Measurements from ENCODE around the gene FBXO44. TPM values are rescaled to one million over a fixed set of nuclear protein-coding genes. Genes with fewer than 3 reads are reported as not detected.
"Not testable (repeated sequence)": the region's sequence is repeated elsewhere in the genome, so short reads cannot be mapped to it uniquely, and the experiment has no call there.

FBXO44 gene
- polyA plus RNA-seq = 10 to 100 TPM; 11.0 to 32.4 (median 27.8) TPM
- long read RNA-seq, donor 1 = 0 reads
- long read RNA-seq, donor 2 = 0 reads
- long read RNA-seq, donor 3, partial matches to known transcripts = 10 of 10 reads
- long read RNA-seq, donor 3, other reads (novel, unspliced or antisense) = 0 of 10 reads
- long read RNA-seq, donor 4 = 0 reads
- long read RNA-seq, donor 5, partial matches to known transcripts = 0 of 1 reads
- long read RNA-seq, donor 5, other reads (novel, unspliced or antisense) = 0 of 1 reads
- long read RNA-seq, donor 6, partial matches to known transcripts = 0 of 1 reads
- long read RNA-seq, donor 6, other reads (novel, unspliced or antisense) = 0 of 1 reads
- long read RNA-seq, donor 7 = 0 reads
- long read RNA-seq, donor 8 = 0 reads
- long read RNA-seq, donor 9 = 0 reads
- long read RNA-seq, donor 10, partial matches to known transcripts = 0 of 3 reads
- long read RNA-seq, donor 10, other reads (novel, unspliced or antisense) = 0 of 3 reads

GRCh38 chr1:11654137-11654938 lies at the start of gene FBXO44, which contains the start of gene FBXO2:
FBXO44 (plus strand) TSS chr1:11654877; CDS start chr1:11655836, 959 bp downstream.
FBXO2 (minus strand) TSS chr1:11654429; CDS start chr1:11654340, 89 bp downstream.
- H3K27ac ChIP-seq (ENCODE audit: low read depth in 1 of 3, low read length in 2 of 3) = peak within 1 kb of the TSS; percentile 53 to 95 (median 76)

GRCh38 chr1:11606775-11607174 lies 47.9 kb upstream of the FBXO44 start:
- H3K4me1 ChIP-seq (ENCODE audit: control insufficient read depth in 3 of 3, insufficient read depth in 2 of 3, low read depth in 1 of 3, low read length in 2 of 3) = no peaks in the 10 kb centered on the region
- no peaks in the 10 kb centered on the region for H3K9me3 ChIP-seq (ENCODE audit: control insufficient read depth in 2 of 2, insufficient read depth in 1 of 2, low read depth in 1 of 2, low read length in 1 of 2)
- no peak for DNase-seq
- no peaks in the 10 kb centered on the region for H3K27me3 ChIP-seq (ENCODE audit: control insufficient read depth in 3 of 3, insufficient read depth in 3 of 3, low read length in 3 of 3)
- no peak overlapping the region for H3K4me3 ChIP-seq (ENCODE audit: low read depth in 1 of 3, low read length in 3 of 3)
- 80 to 83% (median 81%) methylated on average over 6 of the region's 6 CpGs for WGBS, 3 donors
- no peak for FAIRE-seq
- H3K36me3 ChIP-seq (ENCODE audit: control insufficient read depth in 3 of 3, insufficient read depth in 2 of 3, low read depth in 1 of 3, low read length in 3 of 3) = no peaks in the 10 kb centered on the region
- no peak overlapping the region for H3K27ac ChIP-seq (ENCODE audit: low read depth in 1 of 3, low read length in 2 of 3)

More at GRCh38 chr1:11654137-11654938, at the start of gene FBXO44, which contains the start of gene FBXO2:
- FAIRE-seq (no peak), DNase-seq (peak; percentile 58 to 81)
- Histone ChIP-seq H3K9me3 (ENCODE audit: control insufficient read depth in 2 of 2, insufficient read depth in 1 of 2, low read depth in 1 of 2, low read length in 1 of 2) (no peaks in the 10 kb centered on the region), H3K36me3 (ENCODE audit: control insufficient read depth in 3 of 3, insufficient read depth in 2 of 3, low read depth in 1 of 3, low read length in 3 of 3) (peaks cover 0 to 34% (median 0%) of the 10 kb centered on the region in 3 donors), H3K27me3 (ENCODE audit: control insufficient read depth in 3 of 3, insufficient read depth in 3 of 3, low read length in 3 of 3) (peaks cover 0 to 15% (median 0%) of the 10 kb centered on the region in 3 donors), H3K4me3 (ENCODE audit: low read depth in 1 of 3, low read length in 3 of 3) (peak within 1 kb of the TSS; percentile 52 to 75 (median 71)), H3K4me1 (ENCODE audit: control insufficient read depth in 3 of 3, insufficient read depth in 2 of 3, low read depth in 1 of 3, low read length in 2 of 3) (peaks cover 0 to 44% (median 7%) of the 10 kb centered on the region in 3 donors)
- 2 to 4% (median 3%) methylated on average over 46 to 94 of the region's 94 CpGs for WGBS, 3 donors

- 94 to 95% (median 95%) methylated on average over 22 to 32 of the region's 37 CpGs for WGBS, 3 donors
- H3K4me3 ChIP-seq (ENCODE audit: low read depth in 1 of 3, low read length in 3 of 3); H3K27me3 ChIP-seq (ENCODE audit: control insufficient read depth in 3 of 3, insufficient read depth in 3 of 3, low read length in 3 of 3); H3K4me1 ChIP-seq (ENCODE audit: control insufficient read depth in 3 of 3, insufficient read depth in 2 of 3, low read depth in 1 of 3, low read length in 2 of 3); DNase-seq; H3K27ac ChIP-seq (ENCODE audit: low read depth in 1 of 3, low read length in 2 of 3); H3K36me3 ChIP-seq (ENCODE audit: control insufficient read depth in 3 of 3, insufficient read depth in 2 of 3, low read depth in 1 of 3, low read length in 3 of 3); FAIRE-seq; H3K9me3 ChIP-seq (ENCODE audit: control insufficient read depth in 2 of 2, insufficient read depth in 1 of 2, low read depth in 1 of 2, low read length in 1 of 2): not testable (repeated sequence)
Observed at GRCh38 chr1:11608596-11609130, 46.0 kb upstream of the FBXO44 start.

GRCh38 chr1:11609378-11609777 lies 45.3 kb upstream of the FBXO44 start:
- FAIRE-seq = not testable (repeated sequence)

GRCh38 chr1:11610629-11611180 lies 44.0 kb upstream of the FBXO44 start:
- H3K27ac ChIP-seq (ENCODE audit: low read depth in 1 of 3, low read length in 2 of 3) = no peak overlapping the region
- no peaks in the 10 kb centered on the region for H3K9me3 ChIP-seq (ENCODE audit: control insufficient read depth in 2 of 2, insufficient read depth in 1 of 2, low read depth in 1 of 2, low read length in 1 of 2)
- DNase-seq (no peak), FAIRE-seq (no peak)
- no peaks in the 10 kb centered on the region for H3K36me3 ChIP-seq (ENCODE audit: control insufficient read depth in 3 of 3, insufficient read depth in 2 of 3, low read depth in 1 of 3, low read length in 3 of 3)
- H3K27me3 ChIP-seq (ENCODE audit: control insufficient read depth in 3 of 3, insufficient read depth in 3 of 3, low read length in 3 of 3) = peaks cover 0 to 3% (median 0%) of the 10 kb centered on the region in 3 donors
- no peaks in the 10 kb centered on the region for H3K4me1 ChIP-seq (ENCODE audit: control insufficient read depth in 3 of 3, insufficient read depth in 2 of 3, low read depth in 1 of 3, low read length in 2 of 3)
- WGBS, 3 donors = 60 to 63% (median 63%) methylated on average over 6 of the region's 6 CpGs
- no peak overlapping the region for H3K4me3 ChIP-seq (ENCODE audit: low read depth in 1 of 3, low read length in 3 of 3)

More at GRCh38 chr1:11609378-11609777, 45.3 kb upstream of the FBXO44 start:
- H3K36me3 ChIP-seq (ENCODE audit: control insufficient read depth in 3 of 3, insufficient read depth in 2 of 3, low read depth in 1 of 3, low read length in 3 of 3); H3K27me3 ChIP-seq (ENCODE audit: control insufficient read depth in 3 of 3, insufficient read depth in 3 of 3, low read length in 3 of 3); H3K9me3 ChIP-seq (ENCODE audit: control insufficient read depth in 2 of 2, insufficient read depth in 1 of 2, low read depth in 1 of 2, low read length in 1 of 2); H3K27ac ChIP-seq (ENCODE audit: low read depth in 1 of 3, low read length in 2 of 3); H3K4me1 ChIP-seq (ENCODE audit: control insufficient read depth in 3 of 3, insufficient read depth in 2 of 3, low read depth in 1 of 3, low read length in 2 of 3); H3K4me3 ChIP-seq (ENCODE audit: low read depth in 1 of 3, low read length in 3 of 3); DNase-seq: not testable (repeated sequence)
- WGBS, 3 donors = 71 to 76% (median 75%) methylated on average over 9 to 13 of the region's 13 CpGs

GRCh38 chr1:11611638-11612327 lies 42.9 kb upstream of the FBXO44 start:
- Histone ChIP-seq H3K4me3 (ENCODE audit: low read depth in 1 of 3, low read length in 3 of 3) (no peak overlapping the region), H3K27me3 (ENCODE audit: control insufficient read depth in 3 of 3, insufficient read depth in 3 of 3, low read length in 3 of 3) (peaks cover 0 to 3% (median 0%) of the 10 kb centered on the region in 3 donors), H3K9me3 (ENCODE audit: control insufficient read depth in 2 of 2, insufficient read depth in 1 of 2, low read depth in 1 of 2, low read length in 1 of 2) (no peaks in the 10 kb centered on the region), H3K27ac (ENCODE audit: low read depth in 1 of 3, low read length in 2 of 3) (no peak overlapping the region), H3K4me1 (ENCODE audit: control insufficient read depth in 3 of 3, insufficient read depth in 2 of 3, low read depth in 1 of 3, low read length in 2 of 3) (no peaks in the 10 kb centered on the region), H3K36me3 (ENCODE audit: control insufficient read depth in 3 of 3, insufficient read depth in 2 of 3, low read depth in 1 of 3, low read length in 3 of 3) (no peaks in the 10 kb centered on the region)
- no peak for DNase-seq
- FAIRE-seq = no peak
- 34 to 43% (median 40%) methylated on average over 7 of the region's 7 CpGs for WGBS, 3 donors

GRCh38 chr1:11613347-11613746 lies 41.3 kb upstream of the FBXO44 start:
- Histone ChIP-seq H3K4me3 (ENCODE audit: low read depth in 1 of 3, low read length in 3 of 3) (no peak overlapping the region), H3K4me1 (ENCODE audit: control insufficient read depth in 3 of 3, insufficient read depth in 2 of 3, low read depth in 1 of 3, low read length in 2 of 3) (no peaks in the 10 kb centered on the region), H3K9me3 (ENCODE audit: control insufficient read depth in 2 of 2, insufficient read depth in 1 of 2, low read depth in 1 of 2, low read length in 1 of 2) (no peaks in the 10 kb centered on the region), H3K27ac (ENCODE audit: low read depth in 1 of 3, low read length in 2 of 3) (no peak overlapping the region), H3K36me3 (ENCODE audit: control insufficient read depth in 3 of 3, insufficient read depth in 2 of 3, low read depth in 1 of 3, low read length in 3 of 3) (no peaks in the 10 kb centered on the region), H3K27me3 (ENCODE audit: control insufficient read depth in 3 of 3, insufficient read depth in 3 of 3, low read length in 3 of 3) (peaks cover 0 to 3% (median 0%) of the 10 kb centered on the region in 3 donors)
- DNase-seq = no peak
- 67 to 81% (median 71%) methylated on average over 5 of the region's 5 CpGs for WGBS, 3 donors
- FAIRE-seq = no peak

Measured in small intestine (tissue), 16 donors.